GM23338 (cell line): ENCODE measurements around the gene TFDP3. TPM values are rescaled to one million over a fixed set of nuclear protein-coding genes. Genes with fewer than 3 reads are reported as not detected.

Source experiments
- ATAC-seq: fragments of 200-7000 bp; cut with Tn5 transposase; 3 replicates; pipeline ENCODE4 v1.9.1; 2020
- DNase-seq: peaks from one replicate; pipeline ENCODE4 v3.0.0-alpha.2; 2015; ENCODE audit warnings: low spot score
- H2AFZ ChIP-seq: fragments of 200-600 bp; sonication (generic); 2 replicates; pipeline ENCODE4 v1.8.0; 2016; ENCODE audit warnings: antibody characterized with exemption, mild to moderate bottlenecking, moderate library complexity
- H3F3A ChIP-seq: fragments of 200-600 bp; sonication (generic); replicated peaks from 2 replicates; pipeline ENCODE4 v1.8.0; 2017; ENCODE audit warnings: antibody characterized with exemption, mixed run types, low read depth
- H3K27ac ChIP-seq: fragments of 200-600 bp; sonication (generic); 2 replicates; pipeline ENCODE4 v1.6.1; 2016; ENCODE audit warnings: low read depth
- H3K27me3 ChIP-seq: fragments of 200-600 bp; sonication (generic); 2 replicates; pipeline ENCODE4 v1.8.0; 2016; ENCODE audit warnings: mild to moderate bottlenecking, mixed run types, moderate library complexity; ENCODE audit not compliant: insufficient read depth
- H3K36me3 ChIP-seq: fragments of 200-600 bp; sonication (generic); 2 replicates; pipeline ENCODE4 v1.8.0; 2016; ENCODE audit warnings: mild to moderate bottlenecking; ENCODE audit not compliant: insufficient read depth
- H3K4me1 ChIP-seq: fragments of 200-600 bp; sonication (generic); 2 replicates; pipeline ENCODE4 v1.8.0; 2016; ENCODE audit warnings: mild to moderate bottlenecking, moderate library complexity; ENCODE audit not compliant: insufficient read depth
- H3K4me2 ChIP-seq: fragments of 200-600 bp; sonication (generic); 2 replicates; pipeline ENCODE4 v1.7.1; 2017; ENCODE audit warnings: mixed run types
- H3K4me3 ChIP-seq: fragments of 200-600 bp; sonication (generic); 2 replicates; pipeline ENCODE4 v1.6.1; 2016; ENCODE audit warnings: mixed run types
- H3K79me2 ChIP-seq: fragments of 200-600 bp; sonication (generic); replicated peaks from 2 replicates; pipeline ENCODE4 v1.8.0; 2017; ENCODE audit warnings: mild to moderate bottlenecking; ENCODE audit not compliant: insufficient read depth
- H3K9me2 ChIP-seq: fragments of 200-600 bp; sonication (generic); 2 replicates; pipeline ENCODE4 v1.8.0; 2017; ENCODE audit not compliant: insufficient read depth
- H4K20me1 ChIP-seq: fragments of 200-600 bp; sonication (generic); replicated peaks from 2 replicates; pipeline ENCODE4 v1.8.0; 2017; ENCODE audit warnings: mild to moderate bottlenecking; ENCODE audit not compliant: insufficient read depth
- H3K27ac Mint-ChIP-seq: 2 replicates; pipeline ENCODE4 v1.8.0; 2020; ENCODE audit warnings: inconsistent platforms, mild to moderate bottlenecking, moderate library complexity, mixed read lengths
- H3K27me3 Mint-ChIP-seq: 3 replicates; pipeline ENCODE4 v1.8.0; 2022; ENCODE audit warnings: low read depth, mild to moderate bottlenecking, moderate library complexity, mixed read lengths, inconsistent platforms; ENCODE audit not compliant: insufficient read depth, poor library complexity
- H3K36me3 Mint-ChIP-seq: 3 replicates; pipeline ENCODE4 v1.8.0; 2021; ENCODE audit warnings: low read depth, mild to moderate bottlenecking, inconsistent platforms, moderate library complexity, mixed read lengths
- H3K4me1 Mint-ChIP-seq: 3 replicates; pipeline ENCODE4 v1.8.0; 2020; ENCODE audit warnings: mild to moderate bottlenecking, inconsistent platforms, mixed read lengths
- H3K4me3 Mint-ChIP-seq: 3 replicates; pipeline ENCODE4 v1.8.0; 2021; ENCODE audit warnings: moderate library complexity, mild to moderate bottlenecking, inconsistent platforms, mixed read lengths
- H3K9me3 Mint-ChIP-seq: 3 replicates; pipeline ENCODE4 v1.8.0; 2020; ENCODE audit warnings: moderate library complexity, mild to moderate bottlenecking, inconsistent platforms, mixed read lengths
- CREB1 ChIP-seq: fragments of 250-450 bp; sonication (Bioruptor Pico); IDR thresholded peaks from 2 replicates; pipeline ENCODE4 v1.5.0; 2020; ENCODE audit warnings: low read depth, mild to moderate bottlenecking, moderate library complexity
- CTCF ChIP-seq, 2 experiments: fragments of 200-600 bp in 1 of 2; sonication (generic) in 1 of 2; conservative IDR thresholded peaks; 2 replicates each; pipeline versions ENCODE4 v1.5.1 to v1.6.1; 2016 to 2017; ENCODE audit warnings: antibody characterized with exemption in 2 of 2, low read depth in 2 of 2, mild to moderate bottlenecking in 2 of 2, moderate library complexity in 1 of 2
- REST ChIP-seq: IDR thresholded peaks from one replicate; pipeline ENCODE4 v1.6.1; 2018; ENCODE audit warnings: antibody characterized with exemption; ENCODE audit not compliant: unreplicated experiment
- STAT1 ChIP-seq: IDR thresholded peaks from one replicate; pipeline ENCODE4 v1.6.1; 2016; ENCODE audit warnings: antibody characterized with exemption; ENCODE audit not compliant: unreplicated experiment
- ZNF114 ChIP-seq: fragments of 250-450 bp; sonication (Bioruptor Pico); IDR thresholded peaks from 2 replicates; pipeline ENCODE4 v1.5.0; 2020; ENCODE audit warnings: mild to moderate bottlenecking, moderate library complexity
- polyA plus RNA-seq: library from polyadenylated mRNA; unstranded; fragments of >200 nt; fragmentation: Nextera tagmentation; extraction: Ambion mirVana; gene quantifications from 2 replicates; pipeline ENCODE4 v1.2.1, GENCODE V29; 2016
- total RNA-seq: library from RNA; depleted of rRNA; stranded (reverse); fragments of >200 nt; shearing (Covaris generic); gene quantifications from 2 replicates; pipeline ENCODE4 v1.2.3, GENCODE V29; 2014

The TFDP3 gene
- total and polyA plus RNA-seq, 2 experiments from 2014 or later, result not detected

- TF ChIP-seq CTCF (conservative IDR thresholded peaks at IDR 0.05; ENCODE audit: low read depth in 2 of 2) (no peak), ZNF114 (CRISPR knock-in tag) (no peak)
Observed at GRCh38 chrX:133232331-133232730, 14.2 kb upstream of the TFDP3 start (continued).

- Histone ChIP-seq H3K4me3 (no peak overlapping the region), H3K4me1 (no peaks in the 10 kb centered on the region), H4K20me1 (no peaks in the 10 kb centered on the region), H2AFZ (no peak overlapping the region), H3K27ac (no peak overlapping the region), H3K4me2 (no peak overlapping the region), H3K36me3 (no peaks in the 10 kb centered on the region), H3K9me2 (no peaks in the 10 kb centered on the region), H3K27me3 (peaks cover 4% of the 10 kb centered on the region; the same call in 1 of the 2 replicates), H3K79me2 (no peaks in the 10 kb centered on the region), H3F3A (no peaks in the 10 kb centered on the region)
- H3K27me3 Mint-ChIP-seq, result no peaks in the 10 kb centered on the region
- H3K36me3 Mint-ChIP-seq, result no peaks in the 10 kb centered on the region
- H3K4me3 Mint-ChIP-seq, result no peak overlapping the region
- H3K4me1 Mint-ChIP-seq, result no peaks in the 10 kb centered on the region
- no peak for DNase-seq
- no peak for ATAC-seq
- TF ChIP-seq ZNF114 (CRISPR knock-in tag) (no peak), STAT1 (no peak), REST (no peak), CREB1 (CRISPR knock-in tag) (no peak)
- H3K9me3 Mint-ChIP-seq, result no peaks in the 10 kb centered on the region
- no peak overlapping the region for H3K27ac Mint-ChIP-seq
Observed at GRCh38 chrX:133229361-133229760, 11.2 kb upstream of the TFDP3 start.

- DNase-seq (peak; percentile 21), ATAC-seq (no peak)
- H3K27ac ChIP-seq, result no peak overlapping the region
- no peaks in the 10 kb centered on the region for H3K4me1 ChIP-seq
- no peaks in the 10 kb centered on the region for H3K9me2 ChIP-seq
- H3K27ac Mint-ChIP-seq, result no peak overlapping the region
- H2AFZ ChIP-seq, result no peak overlapping the region
- H4K20me1 ChIP-seq, result no peaks in the 10 kb centered on the region
- no peak overlapping the region for H3K4me2 ChIP-seq
- H3K36me3 ChIP-seq, result no peaks in the 10 kb centered on the region
- H3K27me3 Mint-ChIP-seq, result no peaks in the 10 kb centered on the region
- H3K4me3 Mint-ChIP-seq, result no peak overlapping the region
- H3K27me3 ChIP-seq, result no peaks in the 10 kb centered on the region
- no peaks in the 10 kb centered on the region for H3K79me2 ChIP-seq
- H3K9me3 Mint-ChIP-seq, result no peaks in the 10 kb centered on the region
- no peaks in the 10 kb centered on the region for H3K36me3 Mint-ChIP-seq
- TF ChIP-seq CTCF (conservative IDR thresholded peaks at IDR 0.05; ENCODE audit: low read depth in 2 of 2), result peak; percentile 50 to 54
- no peak for TF ChIP-seq ZNF114 (CRISPR knock-in tag)
- H3K4me1 Mint-ChIP-seq, result peaks cover 7% of the 10 kb centered on the region; the same call in 2 of the 3 replicates
- H3K4me3 ChIP-seq, result no peak overlapping the region
- H3F3A ChIP-seq, result no peaks in the 10 kb centered on the region
Observed at GRCh38 chrX:133215747-133216146, 2.4 kb downstream of the TFDP3 start.
